HG03108 (cell line): Measurements from ENCODE around the gene INPP5J.
"Not testable (repeated sequence)": the region's sequence is repeated elsewhere in the genome, so short reads cannot be mapped to it uniquely, and the experiment has no call there.

ENCODE experiments used
- ATAC-seq: cut with Tn5 transposase; IDR thresholded peaks from one replicate; pipeline ENCODE4 v1.9.1; 2021; ENCODE audit warnings: moderate library complexity; ENCODE audit not compliant: unreplicated experiment

Gene INPP5J

DNA sequence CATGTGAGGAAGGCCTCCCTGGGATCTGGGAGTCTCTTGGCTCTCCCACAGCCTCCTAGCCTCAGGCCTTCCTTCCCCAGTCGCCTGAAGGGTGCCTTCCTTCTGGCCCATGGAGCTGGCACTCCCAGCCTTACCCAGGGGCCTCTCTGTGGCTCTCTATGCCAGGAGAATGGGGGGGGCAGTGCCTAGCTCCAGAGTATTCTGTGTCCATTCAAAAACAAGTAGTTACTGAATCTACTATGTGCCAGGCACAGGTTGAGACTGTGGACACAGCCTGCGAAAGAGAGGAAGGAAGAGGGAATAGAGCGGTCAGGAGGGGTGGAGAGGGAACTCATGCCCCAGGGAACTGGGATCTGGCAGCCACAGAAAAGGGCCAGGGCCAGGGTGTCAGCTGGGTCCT is 20.3 kb downstream of the INPP5J start:
- no peak for ATAC-seq

DNA sequence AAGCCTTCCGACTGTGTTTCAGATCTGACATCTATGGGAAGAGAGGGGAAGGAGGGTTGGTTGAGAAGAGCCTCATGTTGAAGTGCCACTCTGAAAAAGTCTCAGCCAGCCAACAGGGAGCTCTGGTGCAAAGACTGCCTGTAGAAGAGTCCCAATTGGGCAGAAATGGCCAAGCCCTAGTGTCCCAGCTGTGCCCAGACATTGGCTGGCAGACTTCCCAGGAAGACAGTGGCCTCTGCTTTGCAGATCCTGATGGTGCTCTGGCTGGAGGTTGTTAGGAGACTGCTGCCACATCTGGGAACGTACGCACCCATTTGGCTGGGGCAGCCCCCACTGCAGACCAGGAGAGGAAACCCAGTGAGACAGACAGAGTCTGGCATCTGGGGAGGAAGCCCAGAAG is 20.8 kb downstream of the INPP5J start:
- ATAC-seq: no peak

DNA sequence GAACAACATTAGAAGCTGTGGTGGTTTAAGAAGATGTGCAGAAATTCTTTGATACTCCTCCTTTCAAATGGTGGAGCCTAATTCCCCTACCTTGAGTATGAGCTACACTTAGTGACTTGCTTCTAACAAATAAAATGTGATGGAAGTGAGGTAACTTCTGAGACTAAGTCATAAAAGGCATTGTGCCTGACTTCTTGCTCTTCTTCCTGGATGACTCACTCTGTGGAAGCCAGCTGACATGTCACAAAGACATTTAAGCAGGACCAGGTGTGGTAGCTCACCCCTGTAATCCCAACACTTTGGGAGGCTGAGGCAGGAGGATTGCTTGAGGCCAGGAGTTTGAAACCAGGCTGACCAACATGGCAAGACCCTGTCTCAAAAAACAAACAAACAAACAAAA is 21.5 kb downstream of the INPP5J start:
- no peak for ATAC-seq

DNA sequence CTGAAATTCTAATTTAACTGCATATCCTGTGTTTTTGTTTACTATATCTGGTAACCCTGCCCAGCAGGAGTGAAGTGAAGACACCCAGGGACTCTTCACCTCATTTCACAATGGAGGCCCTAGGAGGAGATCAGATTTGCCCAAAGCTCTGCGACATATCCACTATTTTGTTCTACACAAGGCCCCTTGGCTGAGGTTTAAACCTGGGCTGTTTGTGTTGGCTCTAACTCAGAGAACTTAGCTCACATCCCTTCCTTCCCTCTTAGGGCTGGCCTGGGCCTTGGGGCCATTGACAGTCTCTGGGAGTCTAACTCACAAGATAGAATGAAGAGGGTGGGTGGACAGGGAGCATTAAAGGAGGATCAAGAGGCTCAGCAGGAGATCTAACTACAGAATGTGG is 25.7 kb downstream of the INPP5J start:
- ATAC-seq: no peak

GRCh38 chr22:31148953-31149627 is 26.3 kb downstream of the INPP5J start:
- no peak for ATAC-seq

- ATAC-seq: no peak
Observed at GRCh38 chr22:31150615-31151014, 27.8 kb downstream of the INPP5J start.

DNA sequence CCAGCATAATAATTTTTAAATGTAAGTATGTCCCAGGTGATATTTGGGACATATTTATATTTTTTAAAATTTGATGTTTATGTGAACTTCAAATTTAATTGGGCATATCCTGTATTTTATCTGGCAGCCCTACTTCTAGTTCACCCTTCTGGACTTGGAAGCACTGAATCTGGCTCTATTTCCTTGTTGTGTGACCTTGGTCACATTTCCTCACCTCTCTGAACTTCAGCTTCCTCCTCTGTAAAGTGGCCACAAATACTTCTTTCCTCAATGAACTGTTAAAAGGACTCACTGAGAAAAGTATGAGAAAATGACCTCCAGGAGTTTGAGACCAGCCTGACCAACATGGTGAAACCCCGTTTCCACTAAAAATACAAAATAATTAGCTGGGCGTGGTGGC is 29.1 kb downstream of the INPP5J start:
- ATAC-seq: no peak

GRCh38 chr22:31153357-31153756 is 30.6 kb downstream of the INPP5J start:
- ATAC-seq: no peak

GRCh38 chr22:31154975-31155374 is 32.2 kb downstream of the INPP5J start:
- no peak for ATAC-seq

DNA sequence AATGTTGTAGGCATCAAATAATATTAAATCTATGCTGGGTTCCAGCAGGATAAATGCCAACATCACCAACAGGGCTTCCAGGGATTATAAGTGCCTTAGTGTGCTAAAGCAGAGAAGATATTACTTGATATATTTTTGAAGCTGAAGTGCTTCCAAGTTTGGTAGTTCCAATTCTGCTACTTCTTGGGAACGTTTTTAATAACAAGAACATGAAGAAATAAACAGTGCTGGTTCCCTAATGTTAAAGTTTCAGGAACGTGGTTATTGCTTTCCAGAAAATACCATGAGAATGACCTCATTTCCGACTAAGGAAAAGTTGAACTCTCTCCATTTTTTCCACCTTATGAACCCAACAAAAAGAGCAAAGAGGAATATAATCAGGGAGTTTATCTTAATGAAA is 32.7 kb downstream of the INPP5J start:
- no peak for ATAC-seq

- ATAC-seq: no peak
Observed at GRCh38 chr22:31160328-31160978, 37.7 kb downstream of the INPP5J start.

DNA sequence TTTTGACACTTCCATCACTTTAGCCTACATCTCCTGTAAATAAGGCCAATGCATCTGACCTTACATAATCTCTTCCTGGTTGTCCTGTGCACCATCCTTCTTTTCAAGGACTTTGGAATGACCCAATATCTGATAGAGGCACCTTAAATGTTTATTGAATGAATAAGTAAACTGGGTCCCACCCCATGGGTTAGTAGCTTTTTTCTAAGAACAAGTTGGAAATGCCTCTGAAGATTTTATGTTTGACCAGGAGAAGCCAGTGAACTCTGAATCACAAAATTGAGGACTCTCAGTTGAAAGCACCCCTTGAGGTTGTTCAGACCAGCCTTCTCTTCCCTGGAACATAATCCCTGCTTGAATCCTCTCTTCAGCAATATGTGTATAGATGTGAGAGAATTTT is 38.6 kb downstream of the INPP5J start:
- ATAC-seq: no peak

GRCh38 chr22:31162015-31162765 is 39.4 kb downstream of the INPP5J start:
- ATAC-seq: no peak

DNA sequence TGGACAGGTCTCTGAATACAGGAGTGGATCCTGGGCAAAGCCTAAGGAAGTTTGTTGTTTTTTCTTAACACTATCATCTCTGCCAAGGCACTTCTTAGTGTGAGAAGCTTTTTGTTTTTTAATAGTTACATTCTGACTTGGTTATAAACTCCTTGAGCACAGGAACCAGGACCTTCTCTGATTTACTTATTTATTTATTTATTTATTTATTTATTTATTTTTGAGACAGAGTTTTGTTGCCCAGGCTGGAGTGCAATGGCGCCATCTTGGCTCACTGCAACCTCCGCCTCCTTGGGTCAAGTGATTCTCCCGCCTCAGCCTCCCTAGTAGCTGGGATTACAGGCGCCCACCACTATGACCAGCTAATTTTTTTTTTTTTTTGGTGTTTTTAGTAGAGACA is 48.2 kb downstream of the INPP5J start:
- ATAC-seq: no peak

DNA sequence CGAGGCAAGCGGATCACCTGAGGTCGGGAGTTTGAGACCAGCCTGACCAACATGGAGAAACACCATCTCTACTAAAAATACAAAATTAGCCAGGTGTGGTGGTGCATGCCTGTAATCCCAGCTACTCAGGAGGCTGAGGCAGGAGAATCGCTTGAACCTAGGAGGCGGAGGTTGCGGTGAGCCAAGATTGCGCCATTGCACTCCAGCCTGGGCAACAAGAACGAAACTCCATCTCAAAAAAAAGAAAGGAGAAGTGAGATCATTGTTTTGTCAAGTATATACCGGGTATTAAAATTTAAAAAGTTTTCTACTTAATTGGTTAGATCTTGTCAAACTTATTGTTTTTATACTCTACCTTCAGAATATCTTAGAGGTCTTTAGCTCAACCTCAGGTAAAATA is 49.0 kb downstream of the INPP5J start:
- ATAC-seq: not testable (repeated sequence)

DNA sequence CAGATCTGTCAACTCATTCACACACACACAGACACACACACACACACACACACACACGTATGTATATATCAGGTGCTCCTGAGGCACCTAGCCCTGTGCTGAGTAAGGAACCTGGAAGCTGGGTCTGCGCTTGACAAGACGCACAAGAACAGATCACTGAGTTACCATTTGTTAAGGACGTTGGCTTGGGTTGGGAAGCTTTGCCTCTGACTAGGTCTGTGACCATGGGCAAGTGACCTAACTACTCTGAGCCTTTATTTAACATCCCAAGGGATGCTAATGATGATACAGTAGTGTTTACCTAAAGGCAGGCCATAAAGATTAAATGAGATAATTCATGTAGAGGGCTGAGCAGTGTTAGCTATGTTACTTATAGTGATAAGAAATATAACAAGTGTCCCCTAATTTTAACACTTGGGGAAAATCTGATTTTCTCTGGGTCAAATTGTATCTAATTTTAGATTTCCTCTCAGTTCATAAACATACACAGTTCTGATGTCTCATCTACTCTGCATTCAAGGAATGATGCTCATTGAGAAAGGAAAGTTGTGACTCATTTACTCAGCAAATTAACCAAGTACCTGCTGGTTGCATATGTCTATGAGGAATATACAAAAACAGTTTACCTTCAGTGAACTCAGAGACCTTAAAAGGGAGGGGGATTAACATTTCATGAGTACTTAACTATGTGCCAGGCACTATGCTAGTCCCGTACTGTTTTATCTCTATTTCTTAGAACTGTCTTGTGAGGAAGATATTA is 50.8 kb downstream of the INPP5J start:
- no peak for ATAC-seq

DNA sequence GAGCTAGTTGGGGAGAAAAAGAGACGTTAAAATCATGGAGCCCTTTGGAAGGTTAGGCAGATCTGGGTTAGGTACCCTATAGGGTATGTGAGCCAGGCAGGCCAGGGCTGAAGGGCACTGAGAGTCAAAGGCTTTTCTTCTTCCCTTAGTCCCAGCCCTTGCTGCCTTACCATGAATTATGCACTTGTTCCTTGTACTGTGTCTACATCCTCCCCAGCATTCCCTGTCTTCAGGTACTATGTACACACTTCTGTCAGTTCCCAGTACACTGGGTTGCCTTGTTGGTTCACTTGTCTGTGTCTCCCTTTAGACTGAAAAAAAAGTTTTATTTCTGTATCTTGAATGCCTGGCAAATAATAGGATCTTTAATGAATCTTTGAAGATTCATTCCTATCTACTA is 54.2 kb downstream of the INPP5J start:
- no peak for ATAC-seq

- ATAC-seq: no peak
Observed at GRCh38 chr22:31177420-31178162, 54.8 kb downstream of the INPP5J start.

DNA sequence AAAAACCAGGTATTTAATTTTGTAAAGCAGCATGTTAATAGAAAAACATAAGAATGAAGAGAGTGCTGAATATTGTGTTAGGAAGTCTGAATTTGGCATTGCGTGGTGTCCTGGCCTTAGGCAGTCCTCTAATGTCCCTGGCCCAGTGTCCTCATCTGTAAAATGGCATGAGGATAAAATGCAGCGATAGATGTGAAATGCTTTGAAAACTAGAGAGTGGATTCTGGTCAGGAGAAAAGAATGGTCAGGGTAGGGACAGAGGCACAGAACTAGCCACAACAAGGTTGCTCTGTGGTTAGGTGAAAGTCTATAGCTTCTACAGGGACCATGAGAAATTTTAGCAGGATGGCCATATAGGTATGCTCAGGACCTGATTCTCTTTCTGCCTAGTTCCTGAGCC is 56.1 kb downstream of the INPP5J start:
- ATAC-seq: no peak

GRCh38 chr22:31179345-31179744 is 56.6 kb downstream of the INPP5J start:
- ATAC-seq: no peak

- no peak for ATAC-seq
Observed at GRCh38 chr22:31184015-31184414, 61.2 kb downstream of the INPP5J start.
